Neural progenitor cell (in vitro differentiated cells): ENCODE measurements around the gene CELF6. TPM values are rescaled to one million over a fixed set of nuclear protein-coding genes. Genes with fewer than 3 reads are reported as not detected.

Source experiments
- DNase-seq: peaks from one replicate; pipeline ENCODE4 v3.0.0-alpha.2; 2016; ENCODE audit warnings: low spot score
- H2AFZ ChIP-seq: fragments of 200-600 bp; sonication (generic); replicated peaks from 2 replicates; pipeline ENCODE4 v1.6.1; 2016; ENCODE audit warnings: antibody characterized with exemption
- H3F3A ChIP-seq: fragments of 200-600 bp; sonication (generic); 2 replicates; pipeline ENCODE4 v1.6.1; 2016; ENCODE audit warnings: antibody characterized with exemption, low read depth
- H3K27ac ChIP-seq: fragments of 200-600 bp; sonication (generic); 2 replicates; pipeline ENCODE4 v1.5.1; 2016; ENCODE audit warnings: mild to moderate bottlenecking
- H3K27me3 ChIP-seq: fragments of 200-600 bp; sonication (generic); 2 replicates; pipeline ENCODE4 v1.6.1; 2016; ENCODE audit warnings: mild to moderate bottlenecking, moderate library complexity
- H3K36me3 ChIP-seq: fragments of 200-600 bp; sonication (generic); 2 replicates; pipeline ENCODE4 v1.5.1; 2016
- H3K4me1 ChIP-seq: fragments of 200-600 bp; sonication (generic); 2 replicates; pipeline ENCODE4 v1.6.1; 2016; ENCODE audit warnings: mixed run types
- H3K4me2 ChIP-seq: fragments of 200-600 bp; sonication (generic); 2 replicates; pipeline ENCODE4 v1.6.1; 2016
- H3K4me3 ChIP-seq: fragments of 200-600 bp; sonication (generic); 2 replicates; pipeline ENCODE4 v1.5.1; 2016
- H3K79me2 ChIP-seq: fragments of 200-600 bp; sonication (generic); 2 replicates; pipeline ENCODE4 v1.6.1; 2016; ENCODE audit warnings: low read depth
- H3K9ac ChIP-seq: fragments of 200-600 bp; sonication (generic); 2 replicates; pipeline ENCODE4 v1.6.1; 2016
- H3K9me3 ChIP-seq: fragments of 200-600 bp; sonication (generic); 2 replicates; pipeline ENCODE4 v1.5.1; 2016; ENCODE audit warnings: low read depth
- H4K20me1 ChIP-seq: fragments of 200-600 bp; sonication (generic); 2 replicates; pipeline ENCODE4 v1.6.1; 2016; ENCODE audit warnings: low read depth
- H3K27ac Mint-ChIP-seq: 3 replicates; pipeline ENCODE4 v1.8.0; 2021; ENCODE audit warnings: mixed read lengths
- H3K27me3 Mint-ChIP-seq: 2 replicates; pipeline ENCODE4 v1.8.0; 2022; ENCODE audit warnings: low read depth, mild to moderate bottlenecking, inconsistent platforms, moderate library complexity, mixed read lengths; ENCODE audit not compliant: insufficient read depth
- H3K36me3 Mint-ChIP-seq: 3 replicates; pipeline ENCODE4 v1.8.0; 2021; ENCODE audit warnings: mixed read lengths
- H3K4me1 Mint-ChIP-seq: 3 replicates; pipeline ENCODE4 v1.8.0; 2021; ENCODE audit warnings: mixed read lengths
- H3K4me3 Mint-ChIP-seq: 3 replicates; pipeline ENCODE4 v1.8.0; 2021; ENCODE audit warnings: mild to moderate bottlenecking, moderate library complexity, mixed read lengths
- H3K9me3 Mint-ChIP-seq: 3 replicates; pipeline ENCODE4 v1.8.0; 2020; ENCODE audit warnings: mixed read lengths
- EZH2 ChIP-seq: fragments of 200-600 bp; sonication (generic); IDR thresholded peaks from 2 replicates; pipeline ENCODE4 v1.6.1; 2017; ENCODE audit warnings: antibody characterized with exemption, mild to moderate bottlenecking, moderate library complexity
- EZH2phosphoT487 ChIP-seq: fragments of 200-600 bp; sonication (generic); IDR thresholded peaks from 2 replicates; pipeline ENCODE4 v1.6.1; 2017; ENCODE audit warnings: antibody characterized with exemption
- total RNA-seq: library from RNA; depleted of rRNA; stranded (reverse); fragments of >200 nt; gene quantifications from 2 replicates; pipeline ENCODE4 v1.2.3, GENCODE V29; 2015; ENCODE audit warnings: low replicate concordance
- TF ChIP-seq, protein P1 (sequence below): fragments of 200-600 bp; sonication (generic); IDR thresholded peaks from 2 replicates; pipeline ENCODE4 v1.5.1; 2017; ENCODE audit warnings: antibody characterized with exemption, mild to moderate bottlenecking

The CELF6 gene
- total RNA-seq, 1 donor from 2014 or later: 0.95 TPM

DNA sequence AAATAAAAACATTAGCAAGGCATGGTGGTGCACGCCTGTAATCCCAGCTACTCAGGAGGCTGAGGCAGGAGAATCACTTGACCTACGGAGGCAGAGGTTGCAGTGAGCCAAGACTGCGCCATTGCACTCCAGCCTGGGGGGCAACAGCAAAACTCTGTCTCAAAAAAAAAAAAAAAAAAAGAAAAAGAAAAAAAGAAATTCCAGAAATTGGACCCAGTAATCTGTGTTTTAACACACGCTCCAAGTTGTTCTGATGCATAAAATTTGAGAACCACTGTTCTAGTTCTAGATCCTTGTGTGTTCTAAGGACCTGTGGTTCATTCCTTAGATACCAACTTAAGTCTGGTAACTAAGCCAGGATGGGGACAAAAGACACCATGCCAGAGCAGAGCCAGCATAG, 50.2 kb downstream of the CELF6 start:
- no peak overlapping the region for H2AFZ ChIP-seq
- H3K36me3 ChIP-seq: no peaks in the 10 kb centered on the region
- H3K9ac ChIP-seq: no peak overlapping the region
- peaks cover 21% of the 10 kb centered on the region for H3K79me2 ChIP-seq
- H3F3A ChIP-seq: peaks cover 14% of the 10 kb centered on the region
- Mint-ChIP-seq H3K27me3 (peaks cover 5% of the 10 kb centered on the region), H3K36me3 (peaks cover 11% of the 10 kb centered on the region), H3K4me1 (peaks cover 26% of the 10 kb centered on the region), H3K27ac (no peak overlapping the region), H3K9me3 (no peaks in the 10 kb centered on the region), H3K4me3 (no peak overlapping the region)
- no peak overlapping the region for H3K4me3 ChIP-seq
- no peak overlapping the region for H3K4me2 ChIP-seq
- no peaks in the 10 kb centered on the region for H3K9me3 ChIP-seq
- H4K20me1 ChIP-seq: peaks cover 8% of the 10 kb centered on the region
- peaks cover under 1% of the 10 kb centered on the region for H3K27me3 ChIP-seq
- TF ChIP-seq, protein P1, sequence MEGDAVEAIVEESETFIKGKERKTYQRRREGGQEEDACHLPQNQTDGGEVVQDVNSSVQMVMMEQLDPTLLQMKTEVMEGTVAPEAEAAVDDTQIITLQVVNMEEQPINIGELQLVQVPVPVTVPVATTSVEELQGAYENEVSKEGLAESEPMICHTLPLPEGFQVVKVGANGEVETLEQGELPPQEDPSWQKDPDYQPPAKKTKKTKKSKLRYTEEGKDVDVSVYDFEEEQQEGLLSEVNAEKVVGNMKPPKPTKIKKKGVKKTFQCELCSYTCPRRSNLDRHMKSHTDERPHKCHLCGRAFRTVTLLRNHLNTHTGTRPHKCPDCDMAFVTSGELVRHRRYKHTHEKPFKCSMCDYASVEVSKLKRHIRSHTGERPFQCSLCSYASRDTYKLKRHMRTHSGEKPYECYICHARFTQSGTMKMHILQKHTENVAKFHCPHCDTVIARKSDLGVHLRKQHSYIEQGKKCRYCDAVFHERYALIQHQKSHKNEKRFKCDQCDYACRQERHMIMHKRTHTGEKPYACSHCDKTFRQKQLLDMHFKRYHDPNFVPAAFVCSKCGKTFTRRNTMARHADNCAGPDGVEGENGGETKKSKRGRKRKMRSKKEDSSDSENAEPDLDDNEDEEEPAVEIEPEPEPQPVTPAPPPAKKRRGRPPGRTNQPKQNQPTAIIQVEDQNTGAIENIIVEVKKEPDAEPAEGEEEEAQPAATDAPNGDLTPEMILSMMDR: no peak
- TF ChIP-seq EZH2: no peak
- no peak for TF ChIP-seq EZH2phosphoT487
- no peak for DNase-seq
- H3K27ac ChIP-seq: no peak overlapping the region
- H3K4me1 ChIP-seq: peaks cover 9% of the 10 kb centered on the region

DNA sequence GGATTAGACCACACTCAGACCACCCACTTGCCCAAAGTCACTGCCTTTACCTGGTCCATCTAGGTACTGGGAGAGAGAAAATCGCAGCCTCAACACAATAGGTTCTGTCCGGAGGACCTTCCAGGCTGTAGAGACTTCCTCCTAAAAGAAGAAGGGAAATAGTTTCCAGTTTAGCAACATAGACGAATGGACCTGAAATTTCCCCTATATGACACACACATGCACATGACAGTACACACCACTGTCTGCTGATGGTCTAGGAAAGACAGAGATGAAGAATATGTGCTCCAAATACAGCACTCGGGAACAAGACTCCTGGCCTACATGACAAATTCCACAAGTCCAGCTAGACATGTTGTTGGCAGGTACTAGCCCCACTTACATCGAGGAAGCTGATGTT, 54.9 kb downstream of the CELF6 start:
- Histone ChIP-seq H3K27ac (no peak overlapping the region), H3K36me3 (peaks cover 5% of the 10 kb centered on the region), H2AFZ (no peak overlapping the region), H3K9ac (no peak overlapping the region), H3K4me2 (no peak overlapping the region), H3K27me3 (no peaks in the 10 kb centered on the region), H3F3A (no peaks in the 10 kb centered on the region), H3K4me3 (no peak overlapping the region), H3K79me2 (no peaks in the 10 kb centered on the region), H4K20me1 (peaks cover 8% of the 10 kb centered on the region), H3K4me1 (no peaks in the 10 kb centered on the region), H3K9me3 (no peaks in the 10 kb centered on the region)
- no peak for DNase-seq
- Mint-ChIP-seq H3K27ac (no peak overlapping the region), H3K27me3 (no peaks in the 10 kb centered on the region), H3K4me1 (no peaks in the 10 kb centered on the region), H3K9me3 (no peaks in the 10 kb centered on the region), H3K36me3 (peaks cover 34% of the 10 kb centered on the region), H3K4me3 (no peak overlapping the region)
- no peak for TF ChIP-seq EZH2phosphoT487
- TF ChIP-seq, protein P1: no peak
- TF ChIP-seq EZH2: no peak

DNA sequence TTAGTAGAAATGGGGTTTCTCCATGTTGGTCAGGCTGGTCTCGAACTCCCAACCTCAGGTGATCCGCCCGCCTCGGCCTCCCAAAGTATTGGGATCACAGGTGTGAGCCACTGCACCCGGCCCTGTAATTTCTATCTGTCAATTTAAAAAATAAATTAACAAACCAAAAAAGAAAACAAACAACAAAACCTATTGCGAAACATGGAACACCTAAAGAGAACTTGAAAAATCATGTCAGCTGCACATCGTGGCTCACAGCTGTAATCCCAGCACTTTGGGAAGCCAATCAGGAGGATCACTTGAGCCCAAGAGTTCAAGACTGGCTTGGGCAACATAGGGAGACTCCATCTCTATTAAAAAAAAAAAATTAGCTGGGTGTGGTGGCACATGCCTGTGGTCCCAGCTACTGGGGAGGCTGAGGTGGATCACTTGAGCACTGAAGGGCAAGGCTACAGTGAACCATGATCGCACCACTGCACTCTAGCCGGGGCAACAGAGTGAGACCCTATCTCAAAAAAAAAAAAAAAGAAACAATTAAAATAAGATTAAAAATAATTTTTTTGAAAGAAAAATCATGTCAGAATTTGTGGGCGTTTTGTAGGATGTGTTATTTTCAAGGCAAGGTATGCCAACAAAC, 67.2 kb downstream of the CELF6 start:
- no peak overlapping the region for H3K4me3 Mint-ChIP-seq
- Histone ChIP-seq H3K27ac (no peak overlapping the region), H3K4me3 (no peak overlapping the region), H3K79me2 (no peaks in the 10 kb centered on the region), H3K9ac (no peak overlapping the region), H3K27me3 (peaks cover 3% of the 10 kb centered on the region), H3K9me3 (no peaks in the 10 kb centered on the region), H3K36me3 (peaks cover 19% of the 10 kb centered on the region), H3K4me2 (no peak overlapping the region), H3F3A (no peaks in the 10 kb centered on the region), H2AFZ (no peak overlapping the region), H3K4me1 (no peaks in the 10 kb centered on the region), H4K20me1 (peaks cover 40% of the 10 kb centered on the region)
- H3K36me3 Mint-ChIP-seq: peaks cover 41% of the 10 kb centered on the region
- no peak for DNase-seq
- H3K27me3 Mint-ChIP-seq: peaks cover 2% of the 10 kb centered on the region
- TF ChIP-seq EZH2phosphoT487: no peak
- H3K4me1 Mint-ChIP-seq: no peaks in the 10 kb centered on the region
- H3K9me3 Mint-ChIP-seq: no peaks in the 10 kb centered on the region
- no peak overlapping the region for H3K27ac Mint-ChIP-seq

DNA sequence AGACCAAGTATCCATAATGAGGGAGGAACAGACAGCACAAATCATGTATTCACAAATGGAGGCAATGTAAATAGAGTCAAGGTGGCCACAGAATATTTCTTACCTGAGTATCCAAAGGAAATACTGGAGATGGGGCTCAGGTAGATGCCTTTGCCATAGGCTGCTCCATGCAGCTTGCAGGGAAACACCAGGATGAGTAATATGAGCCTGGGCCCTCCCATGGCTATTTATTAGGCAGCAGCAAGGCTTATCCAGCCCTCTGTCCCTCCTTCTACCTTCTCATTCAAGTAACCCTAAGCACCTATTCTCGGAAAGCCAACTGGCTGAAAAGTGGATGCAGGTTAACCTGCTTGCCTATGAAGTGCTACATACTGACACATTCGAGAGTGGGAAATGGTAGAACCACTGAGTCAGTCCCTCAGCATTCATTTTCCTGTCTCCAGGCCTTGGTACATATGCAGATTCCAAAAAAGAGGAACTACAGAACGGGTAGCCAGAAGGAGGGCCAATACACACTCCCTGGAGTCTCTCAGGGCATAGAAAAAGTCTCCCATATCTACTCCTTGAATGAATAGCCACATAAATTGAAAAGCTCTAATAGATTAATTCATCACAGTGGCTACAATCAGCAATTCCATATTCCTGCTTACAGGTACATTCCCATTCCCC, 70.7 kb downstream of the CELF6 start:
- Mint-ChIP-seq H3K4me1 (peaks cover 3% of the 10 kb centered on the region), H3K27me3 (peaks cover under 1% of the 10 kb centered on the region), H3K36me3 (peaks cover 43% of the 10 kb centered on the region), H3K27ac (no peak overlapping the region), H3K9me3 (no peaks in the 10 kb centered on the region), H3K4me3 (no peak overlapping the region)
- peaks cover 7% of the 10 kb centered on the region for H3K4me1 ChIP-seq
- H3K27me3 ChIP-seq: peaks cover 38% of the 10 kb centered on the region
- no peak overlapping the region for H3K4me3 ChIP-seq
- H3K9ac ChIP-seq: no peak overlapping the region
- no peak for TF ChIP-seq EZH2phosphoT487
- TF ChIP-seq EZH2: no peak
- TF ChIP-seq, protein P1: no peak
- no peak overlapping the region for H2AFZ ChIP-seq
- H3K36me3 ChIP-seq: no peaks in the 10 kb centered on the region
- no peak for DNase-seq
- H3K9me3 ChIP-seq: no peaks in the 10 kb centered on the region
- no peak overlapping the region for H3K27ac ChIP-seq
- peaks cover 72% of the 10 kb centered on the region for H4K20me1 ChIP-seq
- peaks cover 16% of the 10 kb centered on the region for H3F3A ChIP-seq
- H3K79me2 ChIP-seq: no peaks in the 10 kb centered on the region
- no peak overlapping the region for H3K4me2 ChIP-seq
